GM18870 (cell line): ENCODE measurements around the gene MZT2A.
"Not testable (repeated sequence)": the region's sequence is repeated elsewhere in the genome, so short reads cannot be mapped to it uniquely, and the experiment has no call there.

Experiments
- ATAC-seq: cut with Tn5 transposase; IDR thresholded peaks from one replicate; pipeline ENCODE4 v1.9.1; 2021; ENCODE audit warnings: moderate library complexity; ENCODE audit not compliant: unreplicated experiment

Gene MZT2A

DNA sequence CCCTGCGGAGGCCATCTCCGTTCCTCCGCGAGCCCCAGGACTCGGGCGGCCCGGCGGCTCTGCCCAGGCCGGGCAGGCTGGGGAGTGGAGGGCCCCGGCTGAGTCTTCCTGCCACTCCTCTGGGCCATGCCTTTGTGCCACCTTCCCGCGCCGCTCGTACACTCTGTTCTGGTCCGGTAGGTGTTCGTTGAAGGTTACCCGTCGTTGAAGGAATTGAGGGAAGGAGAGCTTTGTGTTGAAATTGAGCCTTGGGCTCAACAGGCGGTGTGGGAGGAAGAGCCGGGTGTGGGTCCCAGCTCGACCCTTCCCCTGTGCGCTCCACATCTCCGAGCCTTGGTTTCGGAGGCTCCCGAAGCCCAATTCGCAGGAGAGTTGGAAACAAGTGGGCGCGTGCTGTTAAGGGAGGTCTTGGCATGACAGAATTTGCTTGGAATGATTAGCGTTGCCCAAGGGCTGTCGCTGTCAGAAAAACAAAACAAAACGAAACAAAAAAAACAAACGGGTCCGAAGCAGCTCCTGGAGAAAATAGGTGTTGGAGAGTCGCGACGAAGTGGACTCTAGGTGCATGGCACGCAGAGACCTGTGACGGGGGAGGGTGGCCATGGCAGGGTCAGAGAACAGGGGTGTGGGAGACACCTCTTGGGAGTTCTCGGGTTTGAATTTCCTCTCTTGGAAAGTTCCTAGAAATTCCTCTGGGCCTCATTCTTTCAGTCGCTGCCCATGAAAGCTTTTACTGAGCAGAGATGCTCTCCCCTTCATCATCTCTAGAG is 1.2 kb upstream of the MZT2A start:
- ATAC-seq, result peak; percentile 23

DNA sequence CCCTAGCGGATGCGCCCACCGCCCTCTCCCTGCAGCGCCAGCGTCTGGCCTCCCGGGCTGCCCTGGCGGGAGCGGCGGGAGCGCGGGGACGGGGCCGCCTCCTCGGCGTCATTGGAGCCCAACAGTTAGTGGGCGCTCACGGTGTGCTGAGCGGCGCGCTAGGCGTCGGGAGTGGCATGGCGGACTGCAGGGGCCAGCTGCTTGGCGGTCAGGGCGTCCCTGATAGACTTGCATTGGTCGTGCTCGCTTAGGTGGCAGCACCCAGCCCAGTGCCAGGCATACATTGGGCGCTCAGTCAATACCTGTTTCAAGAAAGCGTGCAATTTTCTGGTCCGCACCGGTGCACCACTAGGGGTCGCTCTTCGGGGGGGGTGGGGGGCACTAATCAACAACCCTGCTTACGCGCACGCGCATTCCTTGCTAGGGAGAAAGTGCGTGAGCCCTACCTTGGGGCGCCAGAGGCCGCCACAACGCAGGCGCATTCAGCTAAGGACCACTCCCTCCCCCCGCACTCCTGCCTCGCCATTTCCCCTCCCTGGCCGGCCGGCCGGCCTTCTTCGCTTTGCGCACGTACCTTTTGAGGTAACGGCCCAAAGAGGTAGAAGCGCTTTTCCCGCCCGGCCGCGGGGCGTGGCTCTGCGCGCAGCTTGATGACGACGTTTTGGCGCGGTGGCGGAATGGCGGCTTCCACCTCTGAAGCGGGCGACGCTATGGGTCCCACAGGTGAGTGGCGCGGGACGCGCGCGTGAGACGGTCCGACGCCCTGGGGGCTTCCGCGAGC is 411 bp upstream of the MZT2A start:
- ATAC-seq, result peak; percentile 58

DNA sequence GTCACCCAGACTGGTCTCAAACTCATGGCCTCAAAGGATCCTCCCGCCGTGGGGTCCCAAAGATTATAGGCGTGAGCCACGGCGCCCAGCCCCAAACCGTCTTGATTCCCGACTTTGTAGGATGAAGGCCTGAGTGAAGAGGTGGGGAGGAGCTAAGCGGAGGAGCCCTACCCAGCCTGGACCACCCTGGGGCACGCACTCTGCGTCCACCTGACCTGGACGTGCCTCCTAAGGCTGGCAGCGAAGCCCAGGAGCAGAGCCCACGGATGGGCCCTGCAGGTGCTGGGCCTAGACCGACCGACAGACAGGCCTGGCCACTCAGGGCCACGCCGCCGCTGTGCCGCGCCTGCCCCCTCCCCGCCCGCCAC is 744 bp downstream of the MZT2A start:
- ATAC-seq, result not testable (repeated sequence)

DNA sequence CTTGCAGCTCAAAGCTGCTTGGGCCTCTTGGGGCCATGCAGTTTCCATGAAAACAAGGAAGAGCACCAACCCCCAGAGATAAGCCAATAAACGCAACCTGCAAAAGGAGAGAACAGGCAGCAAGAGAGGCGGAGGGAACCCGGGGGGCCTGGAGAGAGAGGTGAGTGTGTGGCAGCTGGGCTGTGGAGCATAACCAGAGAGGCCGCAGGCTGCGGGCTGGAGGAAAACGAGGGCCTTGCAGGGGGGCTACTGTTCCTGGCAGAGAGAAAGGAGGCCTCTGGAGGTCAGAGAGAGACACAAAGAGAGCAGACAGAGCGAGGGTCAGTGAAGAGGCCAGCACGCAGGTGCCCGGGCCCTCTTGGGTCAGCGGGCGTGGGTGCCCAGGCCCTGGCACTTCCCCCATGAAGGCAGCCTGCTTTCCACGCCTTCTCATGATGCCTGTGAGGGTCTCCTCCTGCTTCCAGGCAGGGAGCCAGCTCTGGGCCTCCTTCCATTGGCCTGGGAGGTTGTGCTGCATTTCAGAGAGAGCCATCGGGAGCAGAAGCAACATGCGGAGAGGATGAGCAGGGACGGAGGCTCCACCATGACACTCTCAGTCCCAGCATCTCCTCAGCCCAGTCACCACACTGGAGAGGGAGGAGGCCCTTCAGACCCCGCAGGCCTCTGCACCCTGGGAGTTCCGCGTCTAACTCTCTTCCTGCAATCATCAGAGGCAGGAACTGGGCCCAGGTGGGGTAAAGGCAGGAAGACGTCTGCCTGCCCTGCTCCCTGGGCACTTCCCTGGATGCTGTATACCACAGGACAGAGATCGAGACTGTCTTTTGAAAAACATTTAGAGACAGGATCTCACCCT is 1.4 kb downstream of the MZT2A start:
- not testable (repeated sequence) for ATAC-seq

DNA sequence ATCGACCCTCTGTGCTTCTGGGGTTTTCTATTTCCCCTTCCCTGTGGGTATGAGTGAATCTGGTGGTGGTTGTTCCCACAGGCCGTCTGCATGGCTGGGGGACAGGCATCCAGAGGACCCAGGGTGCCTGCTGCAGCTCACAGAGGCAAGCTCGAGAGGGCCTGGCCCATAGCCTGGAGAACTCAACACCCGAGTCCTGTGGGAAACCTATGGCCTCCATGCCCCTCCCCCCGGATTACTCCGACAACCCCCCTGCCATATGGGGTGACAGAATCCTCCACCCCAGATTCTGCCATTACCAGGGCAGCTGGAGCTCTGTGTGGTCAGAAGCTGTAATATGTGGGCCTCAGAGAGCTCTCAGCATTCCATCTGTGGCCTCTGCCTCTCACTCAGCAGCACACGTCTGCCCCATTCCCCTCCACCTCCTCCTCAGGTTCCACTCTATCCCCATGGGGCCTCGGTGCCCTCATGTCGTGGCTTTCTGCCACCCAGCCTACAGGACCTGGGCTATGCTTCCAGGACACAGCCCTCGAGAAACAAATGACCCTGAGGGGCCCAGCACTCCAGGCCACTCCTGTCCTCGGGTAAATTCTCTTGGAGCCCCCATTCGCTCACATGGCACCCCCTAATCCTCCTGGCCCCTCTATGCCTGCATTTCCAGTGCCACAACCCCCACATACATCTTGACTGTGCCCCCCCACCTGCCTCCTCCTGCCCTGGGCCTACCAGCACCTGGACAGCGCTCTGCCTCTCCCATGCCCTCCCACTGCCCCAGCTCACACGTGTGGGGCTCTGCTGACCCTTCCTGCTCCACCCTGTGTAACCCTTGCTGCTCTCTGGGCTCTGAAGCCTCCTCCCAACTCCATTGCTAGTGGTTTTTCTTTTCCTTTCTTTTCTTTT is 3.6 kb downstream of the MZT2A start:
- ATAC-seq, result no peak

DNA sequence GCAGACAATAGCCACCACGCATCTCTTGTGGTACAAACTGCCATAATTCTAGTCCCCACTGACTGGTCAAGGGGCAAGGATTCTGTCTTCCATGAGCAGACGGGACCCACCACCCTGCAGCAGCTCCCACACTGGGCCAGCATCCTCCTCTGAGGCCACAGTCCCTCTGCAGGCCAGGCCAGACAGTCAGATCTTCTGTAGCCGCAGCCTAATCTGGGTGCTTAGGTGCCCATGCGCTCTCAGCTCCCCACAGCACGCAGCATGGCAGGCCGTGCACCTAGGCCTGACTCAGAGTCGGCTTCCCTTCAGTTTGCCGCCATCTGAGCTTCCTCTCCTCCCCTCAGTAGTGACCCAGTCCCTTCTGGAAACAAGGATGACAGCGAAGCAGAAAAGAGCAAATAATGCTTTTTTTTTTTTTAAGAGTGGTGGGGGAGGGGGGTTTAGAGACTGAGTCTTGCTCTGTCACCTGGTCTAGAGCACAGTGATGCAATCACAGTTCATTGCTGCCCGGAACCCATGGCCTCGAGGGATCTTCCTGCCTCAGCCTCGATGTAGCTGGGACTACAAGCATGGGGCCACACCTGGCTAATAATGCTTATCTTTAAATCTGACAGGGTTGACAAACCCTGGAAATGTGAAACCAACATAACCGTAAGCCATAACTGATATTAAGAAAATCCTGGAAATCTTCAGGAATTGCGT is 5.8 kb downstream of the MZT2A start:
- ATAC-seq, result not testable (repeated sequence)

DNA sequence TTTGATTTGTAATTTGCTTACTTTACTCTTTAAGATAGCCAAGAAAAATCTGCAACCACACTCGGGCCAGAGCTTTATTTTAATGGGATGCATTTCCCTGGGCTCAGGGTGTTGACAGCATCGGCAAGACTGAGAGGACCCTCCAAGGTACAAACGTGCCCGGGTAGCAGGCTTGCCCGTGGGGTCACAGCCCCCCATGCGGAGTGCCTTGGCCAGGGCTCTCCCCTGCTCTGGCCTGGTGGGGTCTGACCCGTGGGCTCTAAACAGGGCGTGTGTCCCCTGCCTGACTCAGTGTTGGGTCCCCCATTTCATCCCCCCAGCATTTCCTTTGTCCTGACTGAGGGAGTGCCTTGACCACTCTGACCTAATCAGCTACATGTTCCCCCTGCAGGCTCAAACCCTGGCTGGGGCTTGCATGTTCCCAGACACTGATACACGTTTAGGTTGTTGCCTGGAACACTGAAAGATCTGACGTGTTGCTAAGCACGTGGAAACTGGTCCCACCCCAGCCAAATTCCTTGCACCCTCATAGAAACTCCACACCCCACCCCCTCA is 7.2 kb downstream of the MZT2A start:
- ATAC-seq, result not testable (repeated sequence)

DNA sequence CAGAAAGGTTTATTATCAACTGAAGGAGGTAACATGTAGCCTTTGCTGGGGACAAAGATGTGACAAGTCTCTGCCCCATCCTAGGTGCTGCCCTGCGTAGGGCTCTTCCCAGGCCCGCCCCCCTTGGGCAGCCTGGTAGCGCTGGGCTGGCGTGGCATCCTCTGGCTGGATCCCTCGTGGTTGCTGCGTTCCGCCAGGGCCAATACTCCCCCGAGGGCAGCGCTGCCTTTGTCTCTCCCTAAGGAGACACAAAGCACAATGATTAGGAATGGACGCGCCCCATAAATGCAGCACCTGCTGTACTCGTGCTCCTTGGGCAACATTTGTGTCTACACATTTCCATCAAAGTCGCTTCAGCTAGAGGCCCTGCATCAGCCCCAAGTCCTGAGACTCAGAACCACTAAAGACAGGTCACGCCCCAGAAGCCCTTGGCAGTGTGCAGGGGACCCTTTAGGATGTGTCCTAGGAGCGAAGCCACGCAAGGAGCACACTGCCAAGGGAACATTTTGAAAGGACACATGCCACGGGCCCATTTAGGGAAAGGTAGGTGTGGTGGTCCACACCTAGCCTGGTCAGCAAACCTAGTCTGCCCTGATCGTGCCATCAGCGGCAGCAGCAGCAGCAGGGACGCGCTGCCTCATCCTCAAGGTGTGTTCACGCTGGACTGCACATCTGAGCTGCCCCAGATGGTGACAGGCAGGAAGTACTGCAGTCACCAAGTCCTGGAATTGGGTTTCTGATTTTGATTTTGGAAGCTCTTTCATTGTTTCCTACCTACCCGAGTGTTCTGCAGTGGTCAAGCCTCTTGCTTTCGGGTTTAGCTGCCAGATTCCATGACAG is 8.0 kb downstream of the MZT2A start:
- not testable (repeated sequence) for ATAC-seq

DNA sequence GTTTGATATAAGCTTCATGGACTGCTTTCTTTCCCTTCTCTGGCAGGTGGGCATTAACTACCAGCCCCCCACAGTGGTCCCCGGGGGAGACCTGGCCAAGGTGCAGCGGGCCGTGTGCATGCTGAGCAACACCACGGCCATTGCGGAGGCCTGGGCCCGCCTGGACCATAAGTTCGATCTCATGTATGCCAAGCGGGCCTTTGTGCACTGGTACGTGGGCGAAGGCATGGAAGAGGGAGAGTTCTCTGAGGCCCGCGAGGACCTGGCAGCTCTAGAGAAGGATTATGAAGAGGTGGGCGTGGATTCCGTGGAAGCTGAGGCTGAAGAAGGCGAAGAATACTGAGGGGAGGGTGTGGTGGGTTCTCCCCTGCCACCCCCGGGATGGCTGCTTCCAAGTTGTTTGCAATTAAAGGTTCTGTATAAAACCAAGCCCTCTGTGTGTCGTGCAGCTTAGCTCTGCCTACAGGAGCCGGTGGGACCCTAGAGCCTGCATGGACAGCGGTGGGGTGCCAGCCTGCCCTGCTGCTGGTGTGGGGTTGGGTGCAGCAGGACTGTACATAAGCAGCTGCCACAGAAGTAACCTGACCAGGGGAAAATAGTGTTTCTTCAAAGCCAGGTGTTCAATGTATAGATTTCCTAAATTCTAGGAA is 9.6 kb downstream of the MZT2A start:
- ATAC-seq, result not testable (repeated sequence)

DNA sequence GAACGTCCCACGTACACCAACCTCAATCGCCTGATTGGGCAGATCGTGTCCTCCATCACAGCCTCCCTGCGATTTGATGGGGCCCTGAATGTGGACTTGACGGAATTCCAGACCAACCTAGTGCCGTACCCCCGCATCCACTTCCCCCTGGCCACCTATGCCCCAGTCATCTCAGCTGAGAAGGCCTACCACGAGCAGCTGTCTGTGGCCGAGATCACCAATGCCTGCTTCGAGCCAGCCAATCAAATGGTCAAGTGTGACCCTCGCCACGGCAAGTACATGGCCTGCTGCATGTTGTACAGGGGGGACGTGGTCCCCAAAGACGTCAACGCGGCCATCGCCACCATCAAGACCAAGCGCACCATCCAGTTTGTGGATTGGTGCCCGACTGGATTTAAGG is 11.8 kb downstream of the MZT2A start:
- not testable (repeated sequence) for ATAC-seq

DNA sequence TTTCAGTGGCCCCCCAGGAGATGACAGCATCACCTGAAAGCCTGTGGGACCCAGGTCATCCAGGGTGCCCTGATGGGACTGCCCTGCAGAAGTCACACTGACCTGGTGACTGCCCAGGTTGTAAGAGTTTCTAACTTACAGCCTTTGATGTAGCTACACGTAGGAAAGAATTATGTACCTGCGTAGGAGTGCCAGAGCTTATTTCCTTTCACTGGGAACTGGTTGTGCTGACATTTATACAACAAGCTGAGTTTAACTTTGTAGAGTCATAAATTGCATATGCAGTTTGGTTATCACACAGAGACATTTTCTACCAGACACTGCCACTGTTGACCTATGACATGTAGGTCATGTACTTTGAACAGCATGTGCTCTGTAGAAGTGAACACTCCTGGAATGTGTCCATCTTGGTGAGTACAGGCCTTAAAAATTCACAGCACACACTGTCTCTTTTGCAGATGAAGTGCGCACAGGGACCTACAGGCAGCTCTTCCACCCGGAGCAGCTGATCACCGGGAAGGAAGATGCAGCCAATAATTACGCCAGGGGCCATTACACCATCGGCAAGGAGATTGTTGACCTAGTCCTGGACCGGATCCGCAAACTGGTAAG is 13.2 kb downstream of the MZT2A start:
- ATAC-seq, result not testable (repeated sequence)

DNA sequence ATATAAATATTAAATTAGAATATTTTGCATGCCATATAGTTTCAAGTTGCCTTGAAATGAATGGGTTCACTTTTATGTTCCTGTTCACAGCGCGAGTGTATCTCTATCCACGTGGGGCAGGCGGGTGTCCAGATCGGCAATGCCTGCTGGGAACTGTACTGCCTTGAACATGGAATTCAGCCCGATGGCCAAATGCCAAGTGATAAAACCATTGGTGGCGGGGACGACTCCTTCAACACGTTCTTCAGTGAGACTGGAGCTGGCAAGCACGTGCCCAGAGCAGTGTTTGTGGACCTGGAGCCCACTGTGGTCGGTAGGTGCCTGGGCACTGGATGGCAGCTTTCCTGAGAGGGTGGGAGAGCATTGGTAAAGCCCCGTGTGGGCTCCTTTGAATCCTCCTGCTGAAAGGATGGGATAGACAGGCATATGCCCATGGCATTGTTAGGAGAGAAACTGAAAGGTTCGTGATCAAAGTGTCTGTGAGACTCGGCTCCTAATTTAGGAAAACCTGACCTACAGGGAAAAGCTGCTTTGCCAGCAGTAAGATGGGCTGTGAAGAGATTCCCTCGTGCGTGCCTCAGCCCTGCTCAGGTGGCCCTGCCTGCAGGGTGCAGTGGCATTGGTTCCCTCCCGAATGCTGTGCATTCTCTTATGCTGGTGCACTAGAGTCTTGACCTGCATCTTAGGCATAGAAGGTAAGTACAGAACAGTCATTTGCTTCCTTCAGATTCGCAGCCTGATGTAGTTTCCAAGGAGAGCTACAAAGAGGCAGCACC is 13.9 kb downstream of the MZT2A start:
- not testable (repeated sequence) for ATAC-seq

DNA sequence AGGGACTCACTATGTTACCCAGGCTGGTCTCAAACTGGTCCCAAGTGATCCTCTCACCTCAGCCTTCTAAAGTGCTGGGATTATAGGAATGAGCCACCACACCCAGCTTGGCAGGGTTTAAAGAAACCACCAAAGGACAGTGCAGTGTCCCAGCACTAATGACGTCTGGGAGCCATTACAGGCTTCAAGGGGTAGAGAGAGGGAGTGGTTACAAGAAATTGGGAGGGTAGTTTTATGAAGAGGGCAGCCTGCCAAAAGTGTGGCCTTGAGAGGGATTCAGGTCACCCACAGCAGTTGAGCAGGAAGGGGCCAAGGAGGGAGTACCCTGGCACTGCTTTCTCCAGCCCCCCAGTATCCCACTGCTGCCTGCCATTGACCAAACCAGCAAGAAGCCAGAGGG is 15.0 kb downstream of the MZT2A start:
- ATAC-seq, result not testable (repeated sequence)

DNA sequence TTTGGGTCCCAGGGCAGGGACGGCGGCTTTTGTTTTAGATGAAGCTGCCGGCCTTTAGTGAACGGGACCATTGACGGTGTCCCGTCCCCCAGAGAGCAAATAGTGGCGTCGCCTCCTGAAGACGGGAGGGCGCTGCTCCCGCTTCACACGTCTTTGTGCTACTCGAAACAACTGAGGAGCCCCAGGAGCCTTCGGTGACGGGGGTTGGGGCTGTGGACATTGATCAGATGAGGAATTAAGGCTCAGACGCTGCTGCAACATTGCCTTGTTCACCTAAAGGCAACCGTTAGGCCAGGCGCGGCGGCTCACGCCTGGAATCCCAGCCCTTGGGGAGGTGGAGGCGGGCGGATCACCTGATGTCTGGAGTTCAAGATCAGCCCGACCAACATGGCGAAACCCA is 15.8 kb downstream of the MZT2A start:
- not testable (repeated sequence) for ATAC-seq

DNA sequence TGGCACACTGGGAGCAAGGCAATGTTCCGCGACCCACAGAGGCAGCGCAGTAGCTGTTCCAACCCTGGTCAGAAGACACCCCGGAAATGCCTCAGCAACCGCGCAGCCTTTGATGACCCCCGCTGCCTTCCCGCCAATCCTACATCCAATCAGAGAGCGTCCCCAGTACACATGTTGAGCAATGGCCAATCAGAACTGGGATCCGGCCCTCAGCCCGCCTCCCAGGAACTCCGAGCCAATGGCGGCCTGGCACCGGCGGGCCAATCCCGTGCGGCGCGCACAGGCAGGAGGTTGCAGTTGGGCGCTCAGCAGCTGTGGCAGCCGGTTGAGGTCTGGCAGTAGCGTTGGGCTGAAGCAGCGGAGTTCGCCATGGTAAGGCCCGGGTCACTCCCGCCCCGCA is 16.4 kb downstream of the MZT2A start, which contains the start of gene TUBA3D:
Gene TUBA3D (plus strand): TSS at position 289 of the 400 bp plus-strand sequence. CDS start 81 bp downstream, at position 370.
- ATAC-seq, result no peak

DNA sequence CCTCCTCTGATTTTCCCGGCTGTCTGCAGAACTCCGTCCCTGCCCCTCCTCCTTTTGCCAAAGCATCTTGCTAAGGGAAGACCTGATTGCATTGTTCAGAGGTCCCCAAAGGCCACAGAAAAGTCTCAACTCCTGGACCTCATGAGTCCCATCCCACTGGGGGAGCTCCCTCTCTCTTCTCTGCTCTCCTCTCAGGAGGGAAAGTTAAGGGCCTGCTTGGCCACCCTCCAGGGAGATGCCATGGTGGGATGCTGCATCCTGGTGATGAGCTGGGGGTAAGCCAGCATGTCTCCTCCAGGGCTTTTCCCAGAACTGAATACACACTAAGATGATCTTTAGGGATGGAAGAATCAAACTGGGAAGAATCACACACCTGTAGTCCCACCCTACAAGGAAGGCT is 18.9 kb downstream of the MZT2A start:
- not testable (repeated sequence) for ATAC-seq

DNA sequence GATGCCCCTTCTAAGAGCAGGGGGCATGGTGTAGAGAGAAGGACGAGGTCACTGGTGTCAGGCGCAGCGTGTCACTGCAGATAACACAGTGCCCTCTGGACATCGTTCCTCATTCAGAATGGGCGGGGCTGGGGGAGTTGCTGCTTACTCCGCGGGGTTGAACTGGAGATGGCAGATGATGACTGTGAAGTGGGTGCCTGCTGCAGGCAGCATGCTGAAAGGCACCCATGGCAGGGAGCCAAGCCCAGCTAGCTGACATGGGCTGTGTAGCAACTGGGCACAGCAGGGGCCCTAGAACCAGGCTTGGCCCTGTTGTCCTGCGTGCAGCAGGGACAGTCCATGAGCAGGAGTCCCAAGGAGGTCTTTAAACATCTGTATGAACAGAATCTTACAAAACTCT is 20.6 kb downstream of the MZT2A start:
- not testable (repeated sequence) for ATAC-seq
